ENCODE data around the gene TXNDC16. TPM values are rescaled to one million over a fixed set of nuclear protein-coding genes. Genes with fewer than 3 reads are reported as not detected.

The TXNDC16 gene
- total RNA-seq, 2 experiments from 2014 or later = 4.0 to 5.2 TPM

GRCh38 chr14:52545584-52546317, 6.6 kb downstream of the TXNDC16 start:
- H3K9me3 Mint-ChIP-seq (ENCODE audit: low read depth) = no peaks in the 10 kb centered on the region
- CTCF ChIA-PET = interaction anchor here (0.6 kb wide), 1 partner anchor 10 kb away, joined by 3 read pairs; no protein-coding TSS in a partner anchor
- no peak overlapping the region for H3K27ac Mint-ChIP-seq
- peaks cover 7% of the 10 kb centered on the region for H3K4me1 Mint-ChIP-seq
- H3K4me3 Mint-ChIP-seq = no peak overlapping the region
- DNase-seq = no peak
- POLR2A ChIA-PET = no interaction called here
- ATAC-seq = no peak
- no peaks in the 10 kb centered on the region for H3K36me3 Mint-ChIP-seq (ENCODE audit: low read depth)
- no peaks in the 10 kb centered on the region for H3K27me3 Mint-ChIP-seq
- intact Hi-C loops (cut with DNase I, micrococcal nuclease) = no loop called here

- Mint-ChIP-seq H3K27me3 (no peaks in the 10 kb centered on the region), H3K4me3 (no peak overlapping the region), H3K9me3 (ENCODE audit: low read depth) (no peaks in the 10 kb centered on the region), H3K4me1 (no peaks in the 10 kb centered on the region), H3K27ac (no peak overlapping the region), H3K36me3 (ENCODE audit: low read depth) (peaks cover 16% of the 10 kb centered on the region)
- ATAC-seq (no peak), DNase-seq (no peak)
- intact Hi-C loops (cut with DNase I, micrococcal nuclease) = no loop called here
- POLR2A ChIA-PET = no interaction called here
- CTCF ChIA-PET = no interaction called here
Observed at GRCh38 chr14:52538623-52539022, 13.7 kb downstream of the TXNDC16 start.

GRCh38 chr14:52536269-52536668, 16.0 kb downstream of the TXNDC16 start:
- no peak overlapping the region for H3K4me3 Mint-ChIP-seq
- DNase-seq (no peak), ATAC-seq (no peak)
- peaks cover 18% of the 10 kb centered on the region for H3K36me3 Mint-ChIP-seq (ENCODE audit: low read depth)
- POLR2A ChIA-PET = no interaction called here
- H3K9me3 Mint-ChIP-seq (ENCODE audit: low read depth) = no peaks in the 10 kb centered on the region
- CTCF ChIA-PET = interaction anchor here (0.6 kb wide), 1 partner anchor 15 kb away, joined by 3 read pairs; no protein-coding TSS in a partner anchor
- intact Hi-C loops (cut with DNase I, micrococcal nuclease) = no loop called here
- H3K4me1 Mint-ChIP-seq = no peaks in the 10 kb centered on the region
- H3K27me3 Mint-ChIP-seq = no peaks in the 10 kb centered on the region
- H3K27ac Mint-ChIP-seq = no peak overlapping the region

DNA sequence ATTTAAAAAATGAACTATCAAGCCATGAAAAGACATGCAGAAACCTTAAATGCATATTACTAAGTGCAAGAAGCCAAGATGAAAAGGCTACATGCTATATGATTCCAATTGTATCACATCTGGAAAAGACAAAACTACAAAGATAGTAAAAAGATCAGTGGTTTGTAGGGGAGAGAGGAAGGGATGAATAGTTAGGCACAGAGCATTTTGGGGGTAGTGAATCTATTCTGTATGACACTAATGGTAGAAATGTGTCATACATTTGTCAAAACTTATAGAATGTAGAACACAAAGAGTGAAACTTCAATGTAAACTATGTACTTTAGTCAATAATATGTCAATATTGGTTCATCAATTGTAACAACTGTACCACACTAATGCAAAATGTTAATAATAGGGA, 20.8 kb downstream of the TXNDC16 start:
- Mint-ChIP-seq H3K4me3 (no peak overlapping the region), H3K27me3 (no peaks in the 10 kb centered on the region), H3K36me3 (ENCODE audit: low read depth) (peaks cover 12% of the 10 kb centered on the region), H3K9me3 (ENCODE audit: low read depth) (no peaks in the 10 kb centered on the region), H3K4me1 (no peaks in the 10 kb centered on the region), H3K27ac (no peak overlapping the region)
- POLR2A ChIA-PET = no interaction called here
- DNase-seq (no peak), ATAC-seq (peak; percentile 82)
- CTCF ChIA-PET = no interaction called here
- intact Hi-C loops (cut with DNase I, micrococcal nuclease) = loop anchor here in 1 of 2 experiments (2.0 kb wide), 1 partner anchor 21 kb away; the partner anchor contains the start of genes GPR137C and TXNDC16

- no peak overlapping the region for H3K27ac Mint-ChIP-seq
- ChIA-PET CTCF (interaction anchor here (0.7 to 1.2 kb wide), 3 partner anchors 25 to 112 kb away, joined by 3 read pairs; partner anchors contain the start of gene TXNDC16), POLR2A (interaction anchor here (0.6 kb wide), 1 partner anchor 1813 kb away, joined by 8 read pairs; no protein-coding TSS in a partner anchor)
- H3K27me3 Mint-ChIP-seq = no peaks in the 10 kb centered on the region
- H3K9me3 Mint-ChIP-seq (ENCODE audit: low read depth) = no peaks in the 10 kb centered on the region
- DNase-seq = no peak
- intact Hi-C loops (cut with DNase I, micrococcal nuclease) = no loop called here
- ATAC-seq = no peak
- H3K4me3 Mint-ChIP-seq = no peak overlapping the region
- no peaks in the 10 kb centered on the region for H3K4me1 Mint-ChIP-seq
- peaks cover 5% of the 10 kb centered on the region for H3K36me3 Mint-ChIP-seq (ENCODE audit: low read depth)
Observed at GRCh38 chr14:52527052-52527451, 25.3 kb downstream of the TXNDC16 start.

GRCh38 chr14:52522581-52523345, 29.5 kb downstream of the TXNDC16 start:
- intact Hi-C loops (cut with DNase I, micrococcal nuclease) = no loop called here
- ChIA-PET CTCF (interaction anchor here (0.5 to 1.0 kb wide), 2 partner anchors 14 to 439 kb away, joined by 3 read pairs; no protein-coding TSS in a partner anchor), POLR2A (no interaction called here)
- ATAC-seq (no peak), DNase-seq (no peak)
- H3K4me3 Mint-ChIP-seq = no peak overlapping the region
- H3K36me3 Mint-ChIP-seq (ENCODE audit: low read depth) = peaks cover 5% of the 10 kb centered on the region
- H3K4me1 Mint-ChIP-seq = no peaks in the 10 kb centered on the region
- H3K9me3 Mint-ChIP-seq (ENCODE audit: low read depth) = no peaks in the 10 kb centered on the region
- no peaks in the 10 kb centered on the region for H3K27me3 Mint-ChIP-seq
- H3K27ac Mint-ChIP-seq = no peak overlapping the region

GRCh38 chr14:52522033-52522432, 30.3 kb downstream of the TXNDC16 start:
- ATAC-seq = no peak
- Mint-ChIP-seq H3K27ac (no peak overlapping the region), H3K36me3 (ENCODE audit: low read depth) (peaks cover 5% of the 10 kb centered on the region), H3K4me1 (no peaks in the 10 kb centered on the region), H3K27me3 (no peaks in the 10 kb centered on the region), H3K9me3 (ENCODE audit: low read depth) (no peaks in the 10 kb centered on the region), H3K4me3 (no peak overlapping the region)
- ChIA-PET POLR2A (no interaction called here), CTCF (interaction anchor here (1.1 kb wide), 1 partner anchor 10 kb away, joined by 3 read pairs; no protein-coding TSS in a partner anchor)
- intact Hi-C loops (cut with DNase I, micrococcal nuclease) = no loop called here
- no peak for DNase-seq

- CTCF ChIA-PET = no interaction called here
- no peak for DNase-seq
- H3K9me3 Mint-ChIP-seq (ENCODE audit: low read depth) = no peaks in the 10 kb centered on the region
Observed at GRCh38 chr14:52514046-52514811, 38.1 kb downstream of the TXNDC16 start.

GRCh38 chr14:52513249-52513648, 39.1 kb downstream of the TXNDC16 start:
- intact Hi-C loops (cut with DNase I, micrococcal nuclease) = no loop called here
- ChIA-PET POLR2A (no interaction called here), CTCF (no interaction called here)
- Mint-ChIP-seq H3K4me1 (no peaks in the 10 kb centered on the region), H3K9me3 (ENCODE audit: low read depth) (peaks cover under 1% of the 10 kb centered on the region), H3K27ac (no peak overlapping the region), H3K4me3 (no peak overlapping the region), H3K36me3 (ENCODE audit: low read depth) (peaks cover 8% of the 10 kb centered on the region), H3K27me3 (no peaks in the 10 kb centered on the region)
- ATAC-seq (no peak), DNase-seq (no peak)

More at GRCh38 chr14:52514046-52514811, 38.1 kb downstream of the TXNDC16 start:
- Mint-ChIP-seq H3K27ac (no peak overlapping the region), H3K4me3 (no peak overlapping the region), H3K36me3 (ENCODE audit: low read depth) (no peaks in the 10 kb centered on the region), H3K4me1 (no peaks in the 10 kb centered on the region), H3K27me3 (no peaks in the 10 kb centered on the region)
- POLR2A ChIA-PET = no interaction called here
- no peak for ATAC-seq
- intact Hi-C loops (cut with DNase I, micrococcal nuclease) = no loop called here

DNA sequence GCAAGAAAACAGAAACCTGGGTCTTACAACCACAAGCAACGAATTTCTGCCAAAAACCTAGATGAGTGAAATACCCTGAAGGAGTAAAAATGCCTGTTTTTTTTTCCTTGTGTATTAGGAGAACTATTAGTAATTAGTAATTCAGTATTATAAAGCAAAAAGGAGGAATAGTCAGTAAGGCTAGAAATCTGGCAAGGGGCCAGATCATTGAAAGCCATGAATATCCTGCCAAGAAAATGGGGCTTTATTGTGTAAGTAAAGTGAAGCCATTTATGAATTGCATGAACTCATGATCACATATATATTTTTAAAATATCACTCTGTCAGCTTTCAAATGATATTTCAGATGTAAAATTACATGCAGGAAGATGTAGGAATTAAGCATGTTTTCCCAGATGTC, 57.9 kb downstream of the TXNDC16 start:
- intact Hi-C loops (cut with DNase I, micrococcal nuclease) = no loop called here
- Mint-ChIP-seq H3K36me3 (ENCODE audit: low read depth) (peaks cover 31% of the 10 kb centered on the region), H3K4me3 (no peak overlapping the region), H3K27me3 (no peaks in the 10 kb centered on the region), H3K9me3 (ENCODE audit: low read depth) (peaks cover 12% of the 10 kb centered on the region), H3K27ac (no peak overlapping the region), H3K4me1 (no peaks in the 10 kb centered on the region)
- DNase-seq (no peak), ATAC-seq (no peak)
- CTCF ChIA-PET = interaction anchor here (0.6 kb wide), 2 partner anchors 93 to 194 kb away, joined by 3 to 5 read pairs; no protein-coding TSS in a partner anchor
- POLR2A ChIA-PET = no interaction called here

DNA sequence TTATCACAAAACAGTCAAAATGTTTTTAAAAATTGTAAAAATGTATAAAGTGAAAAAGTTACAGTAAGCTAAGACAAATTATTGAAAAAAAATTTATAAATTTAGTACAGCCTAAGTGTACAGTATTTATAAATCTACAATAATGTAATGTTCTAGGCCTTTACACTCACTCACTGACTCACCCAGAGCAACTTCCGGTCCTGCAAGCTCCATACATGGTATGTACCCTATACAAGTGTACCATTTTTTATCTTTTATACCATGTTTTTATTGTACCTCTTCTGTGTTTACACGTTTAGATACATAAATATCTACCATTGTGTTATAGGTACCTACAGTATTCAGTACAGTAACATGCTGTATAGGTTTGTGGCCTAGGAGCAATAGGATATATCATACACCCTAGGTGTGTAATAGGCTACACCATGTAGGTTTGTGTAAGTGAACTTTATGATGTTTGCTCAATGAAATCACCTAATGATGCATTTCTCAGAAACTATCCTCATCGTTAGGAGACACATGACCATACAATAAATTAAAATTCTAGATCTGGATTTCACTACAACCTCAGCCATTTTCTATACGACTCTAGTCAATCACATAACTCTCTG, 66.8 kb downstream of the TXNDC16 start:
- Mint-ChIP-seq H3K27me3 (no peaks in the 10 kb centered on the region), H3K27ac (no peak overlapping the region), H3K36me3 (ENCODE audit: low read depth) (peaks cover 8% of the 10 kb centered on the region), H3K4me1 (no peaks in the 10 kb centered on the region), H3K9me3 (ENCODE audit: low read depth) (no peaks in the 10 kb centered on the region), H3K4me3 (no peak overlapping the region)
- ChIA-PET POLR2A (no interaction called here), CTCF (interaction anchor here (2.2 kb wide), 1 partner anchor 9 kb away, joined by 6 read pairs; no protein-coding TSS in a partner anchor)
- ATAC-seq (no peak), DNase-seq (no peak)
- intact Hi-C loops (cut with DNase I, micrococcal nuclease) = no loop called here

Data from activated CD4-positive, alpha-beta T cell treated with anti-CD3 and anti-CD28 coated beads for 36 hours (primary cell).